GM21367 (cell line): ENCODE results near the gene TMCC1.

ENCODE experiments used
- ATAC-seq: cut with Tn5 transposase; IDR thresholded peaks from one replicate; pipeline ENCODE4 v1.9.1; 2021; ENCODE audit not compliant: unreplicated experiment

Gene TMCC1

GRCh38 chr3:129602309-129602708 is 291.2 kb downstream of the TMCC1 start:
- no peak for ATAC-seq

- ATAC-seq: no peak
Measured at GRCh38 chr3:129601713-129602112, 291.8 kb downstream of the TMCC1 start.

- ATAC-seq: no peak
Measured at GRCh38 chr3:129600348-129600747, 293.2 kb downstream of the TMCC1 start.

- no peak for ATAC-seq
Measured at GRCh38 chr3:129599607-129600006, 293.9 kb downstream of the TMCC1 start.

- no peak for ATAC-seq
Measured at GRCh38 chr3:129599073-129599472, 294.4 kb downstream of the TMCC1 start.

GRCh38 chr3:129598484-129598883 is 295.0 kb downstream of the TMCC1 start:
- no peak for ATAC-seq

GRCh38 chr3:129598000-129598381 is 295.5 kb downstream of the TMCC1 start:
- no peak for ATAC-seq
